Measurements from ENCODE around the gene EPS8L1.
"Not testable (repeated sequence)": the region's sequence is repeated elsewhere in the genome, so short reads cannot be mapped to it uniquely, and the experiment has no call there.

EPS8L1 gene

GRCh38 chr19:55094456-55095259, 19.0 kb downstream of the EPS8L1 start:
- no peak for DNase-seq (ENCODE audit: low read depth)

GRCh38 chr19:55095260-55096060, 19.8 kb downstream of the EPS8L1 start:
- no peak for DNase-seq (ENCODE audit: low read depth)

- no peak for DNase-seq (ENCODE audit: low read depth)
Measured at GRCh38 chr19:55096061-55096701, 20.5 kb downstream of the EPS8L1 start.

GRCh38 chr19:55097864-55098715, 22.4 kb downstream of the EPS8L1 start:
- DNase-seq (ENCODE audit: low read depth): no peak

- DNase-seq (ENCODE audit: low read depth): no peak
Measured at GRCh38 chr19:55098716-55099556, 23.3 kb downstream of the EPS8L1 start.

- DNase-seq (ENCODE audit: low read depth): no peak
Measured at GRCh38 chr19:55099557-55100506, 24.2 kb downstream of the EPS8L1 start.

GRCh38 chr19:55101261-55101660, 25.6 kb downstream of the EPS8L1 start:
- DNase-seq (ENCODE audit: low read depth): no peak

- no peak for DNase-seq (ENCODE audit: low read depth)
Measured at GRCh38 chr19:55103190-55103589, 27.5 kb downstream of the EPS8L1 start.

- no peak for DNase-seq (ENCODE audit: low read depth)
Measured at GRCh38 chr19:55105237-55105636, 29.6 kb downstream of the EPS8L1 start.

GRCh38 chr19:55106591-55106990, 30.9 kb downstream of the EPS8L1 start:
- DNase-seq (ENCODE audit: low read depth): no peak

- not testable (repeated sequence) for DNase-seq (ENCODE audit: low read depth)
Measured at GRCh38 chr19:55107252-55107651, 31.6 kb downstream of the EPS8L1 start.

GRCh38 chr19:55109527-55110291, 34.0 kb downstream of the EPS8L1 start:
- DNase-seq (ENCODE audit: low read depth): no peak

GRCh38 chr19:55111238-55111831, 35.7 kb downstream of the EPS8L1 start:
- DNase-seq (ENCODE audit: low read depth): no peak

GRCh38 chr19:55112246-55112776, 36.6 kb downstream of the EPS8L1 start:
- no peak for DNase-seq (ENCODE audit: low read depth)

- DNase-seq (ENCODE audit: low read depth): no peak
Measured at GRCh38 chr19:55112777-55113569, 37.3 kb downstream of the EPS8L1 start.

GRCh38 chr19:55113570-55114039, 37.9 kb downstream of the EPS8L1 start:
- DNase-seq (ENCODE audit: low read depth): peak; percentile 94

- DNase-seq (ENCODE audit: low read depth): no peak
Measured at GRCh38 chr19:55114566-55115145, 39.0 kb downstream of the EPS8L1 start.

Data from GM04504 (cell line).